Raji (cell line): ENCODE results near the gene EHD3.

Experiments
- POLR2A ChIP-seq: IDR thresholded peaks from 2 replicates; pipeline ENCODE4 v1.6.1; 2011; ENCODE audit warnings: low read depth, low read length, control low read depth; ENCODE audit not compliant: insufficient read depth

The EHD3 gene

GRCh38 chr2:31233741-31234682 lies at the start of gene EHD3:
TSS of gene EHD3 (plus strand) at chr2:31234152. CDS start at chr2:31234622, 470 bp downstream.
- TF ChIP-seq POLR2A, result 0 out of 2 replicates have a peak, but pooled peaks have one; percentile 15

- no peak for TF ChIP-seq POLR2A
These were observed 46.8 kb upstream of the EHD3 start for GRCh38 chr2:31187166-31187565.

GRCh38 chr2:31188131-31188530 lies 45.8 kb upstream of the EHD3 start:
- no peak for TF ChIP-seq POLR2A

GRCh38 chr2:31189141-31189540 lies 44.8 kb upstream of the EHD3 start:
- no peak for TF ChIP-seq POLR2A

GRCh38 chr2:31190188-31190587 lies 43.8 kb upstream of the EHD3 start:
- no peak for TF ChIP-seq POLR2A

GRCh38 chr2:31191931-31192330 lies 42.0 kb upstream of the EHD3 start:
- TF ChIP-seq POLR2A, result no peak

- no peak for TF ChIP-seq POLR2A
These were observed 41.6 kb upstream of the EHD3 start for GRCh38 chr2:31192396-31192795.

GRCh38 chr2:31192851-31193392 lies 41.0 kb upstream of the EHD3 start:
- no peak for TF ChIP-seq POLR2A

- TF ChIP-seq POLR2A, result no peak
These were observed 40.1 kb upstream of the EHD3 start for GRCh38 chr2:31193806-31194205.

GRCh38 chr2:31196622-31197021 lies 37.3 kb upstream of the EHD3 start:
- TF ChIP-seq POLR2A, result no peak

GRCh38 chr2:31197166-31197565 lies 36.8 kb upstream of the EHD3 start:
- TF ChIP-seq POLR2A, result no peak

GRCh38 chr2:31197669-31198068 lies 36.3 kb upstream of the EHD3 start:
- TF ChIP-seq POLR2A, result no peak

GRCh38 chr2:31199206-31199605 lies 34.7 kb upstream of the EHD3 start:
- TF ChIP-seq POLR2A, result no peak

GRCh38 chr2:31200972-31201371 lies 33.0 kb upstream of the EHD3 start:
- TF ChIP-seq POLR2A, result no peak

GRCh38 chr2:31202041-31202440 lies 31.9 kb upstream of the EHD3 start:
- no peak for TF ChIP-seq POLR2A

GRCh38 chr2:31202833-31203232 lies 31.1 kb upstream of the EHD3 start:
- TF ChIP-seq POLR2A, result no peak
